ENCODE data around the gene HNRNPF.

HNRNPF gene

DNA sequence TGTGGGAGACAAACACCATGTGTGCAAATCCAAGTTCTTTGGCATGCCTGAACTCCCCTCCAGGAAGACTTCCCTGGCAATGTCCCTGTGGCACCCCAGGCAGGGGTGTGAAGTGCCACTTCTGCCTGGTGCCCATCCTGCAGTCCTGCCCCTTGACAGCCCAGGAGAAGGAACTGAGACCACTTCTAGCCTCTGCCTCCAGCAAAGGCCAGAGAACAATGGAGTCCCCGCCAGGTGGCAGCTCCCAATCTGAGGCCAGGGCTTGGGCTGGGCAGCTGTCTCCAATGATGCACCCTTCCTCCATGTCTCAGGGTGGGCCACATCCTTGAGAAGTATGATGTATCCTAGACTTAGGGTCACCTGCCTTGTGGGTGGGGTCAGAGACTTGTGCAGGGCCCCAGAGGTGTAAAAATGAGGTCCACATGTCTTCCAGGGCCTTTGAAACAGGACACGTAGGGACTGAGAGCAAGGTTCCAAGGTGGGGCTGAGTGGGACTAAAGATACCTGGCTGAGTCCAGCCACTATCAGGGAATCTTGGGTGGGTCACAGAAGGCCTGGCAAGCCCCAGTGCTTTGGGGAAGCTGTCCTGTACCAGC, 32.1 kb downstream of the HNRNPF start:
- no peak for DNase-seq (ENCODE audit: low read depth)
- H3K4me3 ChIP-seq (ENCODE audit: low read depth, low read length) = no peak overlapping the region
- in situ Hi-C loops (cut with HindIII; ENCODE audit: low sequenced_read_pairs) = no loop called here
- TF ChIP-seq, protein P1, sequence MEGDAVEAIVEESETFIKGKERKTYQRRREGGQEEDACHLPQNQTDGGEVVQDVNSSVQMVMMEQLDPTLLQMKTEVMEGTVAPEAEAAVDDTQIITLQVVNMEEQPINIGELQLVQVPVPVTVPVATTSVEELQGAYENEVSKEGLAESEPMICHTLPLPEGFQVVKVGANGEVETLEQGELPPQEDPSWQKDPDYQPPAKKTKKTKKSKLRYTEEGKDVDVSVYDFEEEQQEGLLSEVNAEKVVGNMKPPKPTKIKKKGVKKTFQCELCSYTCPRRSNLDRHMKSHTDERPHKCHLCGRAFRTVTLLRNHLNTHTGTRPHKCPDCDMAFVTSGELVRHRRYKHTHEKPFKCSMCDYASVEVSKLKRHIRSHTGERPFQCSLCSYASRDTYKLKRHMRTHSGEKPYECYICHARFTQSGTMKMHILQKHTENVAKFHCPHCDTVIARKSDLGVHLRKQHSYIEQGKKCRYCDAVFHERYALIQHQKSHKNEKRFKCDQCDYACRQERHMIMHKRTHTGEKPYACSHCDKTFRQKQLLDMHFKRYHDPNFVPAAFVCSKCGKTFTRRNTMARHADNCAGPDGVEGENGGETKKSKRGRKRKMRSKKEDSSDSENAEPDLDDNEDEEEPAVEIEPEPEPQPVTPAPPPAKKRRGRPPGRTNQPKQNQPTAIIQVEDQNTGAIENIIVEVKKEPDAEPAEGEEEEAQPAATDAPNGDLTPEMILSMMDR (IDR thresholded peaks at IDR 0.05; ENCODE audit: low read depth, low read length, missing control alignments) = no peak

DNA sequence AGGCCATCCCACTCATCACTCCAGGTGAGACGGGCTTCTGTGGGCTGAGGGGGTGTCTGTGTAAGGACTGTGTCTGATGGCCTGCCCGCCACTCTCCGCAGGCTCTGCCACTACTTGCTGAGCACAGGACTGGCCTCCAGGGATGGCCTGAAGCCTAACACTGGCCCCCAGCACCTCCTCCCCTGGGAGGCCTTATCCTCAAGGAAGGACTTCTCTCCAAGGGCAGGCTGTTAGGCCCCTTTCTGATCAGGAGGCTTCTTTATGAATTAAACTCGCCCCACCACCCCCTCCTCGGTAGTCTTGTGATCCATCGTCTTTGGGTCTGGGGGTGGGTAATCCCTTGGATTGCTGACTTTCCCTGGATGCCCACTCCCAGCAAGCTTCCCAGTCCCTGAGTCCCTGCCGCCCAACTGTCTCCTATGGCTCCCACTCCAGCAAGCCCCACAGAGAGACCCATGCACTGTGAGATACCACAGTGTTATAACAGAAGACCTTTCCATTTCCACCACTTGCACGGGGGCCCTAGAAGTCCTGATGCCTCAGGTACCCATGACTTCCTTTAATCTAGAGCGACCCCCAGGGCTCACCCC, 32.8 kb downstream of the HNRNPF start:
- in situ Hi-C loops (cut with HindIII; ENCODE audit: low sequenced_read_pairs) = no loop called here
- TF ChIP-seq, protein P1 (IDR thresholded peaks at IDR 0.05; ENCODE audit: low read depth, low read length, missing control alignments) = no peak
- DNase-seq (ENCODE audit: low read depth) = no peak
- no peak overlapping the region for H3K4me3 ChIP-seq (ENCODE audit: low read depth, low read length)

DNA sequence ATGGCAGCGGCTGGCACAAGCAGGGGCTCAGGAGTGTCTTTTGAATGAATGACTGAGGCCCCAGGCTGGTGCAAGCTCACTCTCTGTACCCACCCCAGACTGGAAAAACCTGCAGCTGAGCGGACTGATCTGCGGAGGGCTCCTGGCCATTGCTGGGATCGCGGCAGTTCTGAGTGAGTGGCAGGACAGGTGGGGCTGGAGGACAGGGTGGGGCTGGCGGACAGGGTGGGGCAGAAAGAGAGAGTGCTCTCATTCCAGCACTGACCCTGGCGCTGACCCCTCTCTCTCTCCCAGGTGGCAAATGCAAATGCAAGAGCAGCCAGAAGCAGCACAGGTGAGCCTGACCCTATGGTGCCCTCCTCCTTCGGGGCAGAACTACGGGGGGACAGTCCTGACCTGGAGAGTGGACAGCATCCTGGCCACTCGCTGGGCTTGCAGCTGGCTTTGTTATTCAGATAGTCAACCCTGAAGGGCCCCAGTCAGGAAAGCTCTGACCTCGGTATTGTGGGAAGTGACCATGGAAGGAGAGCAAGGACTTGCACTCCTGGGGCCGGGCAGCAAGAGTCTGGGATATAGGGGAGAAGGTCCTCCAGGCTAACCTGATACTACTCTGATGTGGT, 33.5 kb downstream of the HNRNPF start:
- DNase-seq (ENCODE audit: low read depth) = no peak
- in situ Hi-C loops (cut with HindIII; ENCODE audit: low sequenced_read_pairs) = no loop called here
- TF ChIP-seq, protein P1 (IDR thresholded peaks at IDR 0.05; ENCODE audit: low read depth, low read length, missing control alignments) = no peak

DNA sequence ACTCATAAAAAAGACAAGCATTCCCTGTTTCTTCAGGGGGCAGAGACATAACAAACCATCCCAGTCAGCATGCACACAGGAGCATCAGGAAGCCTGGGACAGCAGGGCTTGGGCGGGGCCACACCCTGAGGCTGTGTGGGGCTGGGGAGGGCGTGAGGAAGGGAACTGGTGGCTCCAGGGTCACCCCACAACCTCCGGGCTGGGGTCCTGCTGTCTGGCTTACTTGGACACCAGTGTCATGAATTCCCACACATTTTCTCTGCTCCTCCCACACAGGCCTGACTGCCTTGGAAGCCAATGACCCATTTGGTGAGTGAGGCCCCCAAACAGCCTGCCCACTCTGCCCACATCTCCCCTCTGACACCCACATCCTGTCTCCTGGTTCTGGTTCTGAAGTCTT, 34.8 kb downstream of the HNRNPF start:
- no peak for DNase-seq (ENCODE audit: low read depth)
- TF ChIP-seq, protein P1 (IDR thresholded peaks at IDR 0.05; ENCODE audit: low read depth, low read length, missing control alignments) = no peak
- in situ Hi-C loops (cut with HindIII; ENCODE audit: low sequenced_read_pairs) = no loop called here
- H3K4me3 ChIP-seq (ENCODE audit: low read depth, low read length) = no peak overlapping the region

More for the DNA sequence above, 33.5 kb downstream of the HNRNPF start:
- no peak overlapping the region for H3K4me3 ChIP-seq (ENCODE audit: low read depth, low read length)

DNA sequence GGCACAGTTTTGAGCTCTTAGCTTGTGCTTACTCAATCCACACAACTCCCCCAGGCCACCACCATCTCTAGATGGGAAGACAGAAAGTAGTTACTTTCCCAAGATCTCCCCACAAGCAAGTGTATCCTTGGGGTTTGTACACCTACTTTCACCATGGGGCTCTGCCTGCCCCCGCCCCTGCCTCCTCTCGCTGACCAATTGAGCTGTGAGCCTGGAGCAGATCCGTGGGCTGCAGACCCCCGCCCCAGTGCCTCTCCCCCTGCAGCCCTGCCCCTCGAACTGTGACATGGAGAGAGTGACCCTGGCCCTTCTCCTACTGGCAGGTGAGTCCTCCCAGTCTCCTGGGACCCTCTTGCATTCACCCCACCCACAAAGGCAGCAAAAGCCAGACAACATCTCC, 35.5 kb downstream of the HNRNPF start:
- no peak for DNase-seq (ENCODE audit: low read depth)
- H3K4me3 ChIP-seq (ENCODE audit: low read depth, low read length) = no peak overlapping the region
- in situ Hi-C loops (cut with HindIII; ENCODE audit: low sequenced_read_pairs) = no loop called here
- TF ChIP-seq, protein P1 (IDR thresholded peaks at IDR 0.05; ENCODE audit: low read depth, low read length, missing control alignments) = no peak

DNA sequence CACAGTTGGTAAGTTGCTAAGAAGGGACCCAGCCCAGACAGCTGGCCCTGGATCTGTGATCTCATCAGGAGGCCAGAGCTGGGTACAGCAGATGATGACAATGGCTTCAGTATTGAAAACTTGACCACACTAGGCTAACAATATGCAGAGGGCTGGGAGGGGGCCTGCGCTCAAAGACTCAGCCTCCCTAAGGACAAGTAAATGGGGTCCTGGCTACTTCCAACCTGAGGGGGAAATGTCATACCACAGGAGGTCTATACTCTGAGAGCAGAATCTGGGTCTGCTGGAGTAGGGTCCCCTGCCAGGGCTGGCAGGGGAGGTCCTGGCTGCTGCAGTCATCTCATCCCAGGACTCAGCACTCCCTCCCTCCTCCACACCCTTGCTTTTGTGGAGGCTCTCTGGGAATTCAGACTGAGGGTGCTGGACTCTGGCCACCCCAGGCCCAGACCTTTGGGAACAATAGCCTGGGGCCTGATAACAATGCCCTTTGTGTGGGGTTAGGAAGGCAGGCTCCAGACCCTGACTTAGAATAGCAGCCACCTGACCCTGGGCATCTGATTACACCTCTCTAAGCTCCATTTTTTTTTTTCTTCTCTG, 36.1 kb downstream of the HNRNPF start:
- DNase-seq (ENCODE audit: low read depth) = no peak
- H3K4me3 ChIP-seq (ENCODE audit: low read depth, low read length) = no peak overlapping the region
- TF ChIP-seq, protein P1 (IDR thresholded peaks at IDR 0.05; ENCODE audit: low read depth, low read length, missing control alignments) = no peak
- in situ Hi-C loops (cut with HindIII; ENCODE audit: low sequenced_read_pairs) = no loop called here

All from astrocyte of the cerebellum (primary cell).